Activated CD8-positive, alpha-beta memory T cell treated with anti-CD3 and anti-CD28 coated beads for 48 hours (primary cell): Measurements from ENCODE around the gene CPTP.
A peak's percentile ranks its signal among the peaks of the same experiment; 100 is the strongest.

Source experiments
- DNase-seq, 3 experiments: peaks; one replicate each; pipeline ENCODE4 v3.0.0-alpha.2; 2020; ENCODE audit warnings: low read depth in 2 of 3, low spot score in 2 of 3

Gene CPTP

DNA sequence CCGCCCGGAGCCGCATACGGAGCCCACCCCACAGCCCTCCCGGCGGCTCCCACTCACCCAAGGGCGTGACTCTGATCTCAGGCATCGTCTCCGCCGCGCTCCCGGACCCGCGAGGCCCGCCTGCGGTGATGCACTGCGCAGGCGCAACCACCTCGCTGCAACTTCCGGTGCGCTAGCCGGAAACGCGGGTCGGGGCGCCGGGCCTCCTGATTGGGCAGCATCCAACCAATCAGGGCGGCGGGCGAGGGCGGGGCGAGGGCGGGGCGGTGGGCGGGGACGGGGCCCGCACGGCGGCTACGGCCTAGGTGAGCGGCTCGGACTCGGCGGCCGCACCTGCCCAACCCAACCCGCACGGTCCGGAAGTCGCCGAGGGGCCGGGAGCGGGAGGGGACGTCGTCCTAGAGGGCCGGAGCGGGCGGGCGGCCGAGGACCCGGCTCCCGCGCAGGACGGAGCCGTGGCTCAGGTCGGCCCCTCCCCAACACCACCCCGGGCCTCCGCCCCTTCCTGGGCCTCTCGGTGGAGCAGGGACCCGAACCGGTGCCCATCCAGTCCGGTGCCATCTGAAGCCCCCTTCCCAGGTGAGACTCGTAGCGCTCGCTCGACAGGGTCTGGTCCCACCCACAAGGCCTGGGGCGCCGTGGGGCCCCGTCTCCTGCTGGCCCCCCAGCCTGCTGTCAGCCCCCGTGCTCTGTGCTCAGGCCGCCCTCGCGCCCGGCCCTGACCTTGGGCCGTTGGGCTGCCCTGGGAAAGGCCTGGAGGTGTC is at the start of gene CPTP, which contains the start of gene INTS11:
TSS of gene CPTP (plus strand) at position 279 of the 764 bp plus-strand sequence. CDS start 2,109 bp downstream, outside the sequence.
TSS of gene INTS11 (minus strand) at position 137 of the 764 bp plus-strand sequence. CDS start at position 85, 52 bp downstream.
- DNase-seq: peak; percentile 90 to 96 (median 96)

- DNase-seq: no peak
Measured at GRCh38 chr1:1274931-1275431, 49.6 kb upstream of the CPTP start.

DNA sequence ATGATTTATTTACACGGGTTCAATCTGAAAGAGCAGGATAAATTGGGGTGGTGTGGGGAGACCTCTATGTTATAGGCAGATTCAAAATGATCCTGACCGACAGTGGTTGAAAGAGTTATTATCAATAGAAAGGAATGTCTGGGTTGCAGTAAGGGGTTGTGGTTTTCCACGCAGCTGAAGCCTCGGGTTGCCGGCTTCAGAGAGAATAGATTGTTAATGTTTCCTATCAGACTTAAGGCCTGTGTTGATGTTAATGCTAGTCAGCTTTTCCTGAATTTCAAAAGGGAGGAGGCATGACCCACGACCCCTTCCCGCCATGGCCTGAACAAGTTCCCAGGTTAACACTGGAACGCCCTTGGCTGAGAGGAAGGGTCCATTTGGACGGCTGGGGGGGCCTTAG is 48.8 kb upstream of the CPTP start:
- no peak for DNase-seq

DNA sequence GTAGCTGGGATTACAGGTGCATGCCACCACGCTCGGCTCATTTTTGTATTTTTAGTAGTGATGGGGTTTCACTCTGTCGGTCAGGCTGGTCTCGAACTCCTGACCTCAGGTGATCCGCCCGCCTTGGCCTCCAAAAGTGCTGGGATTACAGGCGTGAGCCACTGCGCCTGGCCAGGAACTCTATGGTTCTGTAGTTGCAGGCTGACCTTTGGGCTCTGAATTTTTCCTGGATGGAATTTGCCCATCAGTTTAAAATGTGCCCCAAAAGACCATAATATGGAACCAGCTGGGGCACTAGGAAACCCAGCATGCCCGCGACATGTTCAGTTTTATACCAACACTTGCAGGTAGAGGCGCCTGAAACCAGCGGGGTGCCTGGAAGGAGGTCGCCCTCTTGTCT is 46.0 kb upstream of the CPTP start:
- DNase-seq: no peak

DNA sequence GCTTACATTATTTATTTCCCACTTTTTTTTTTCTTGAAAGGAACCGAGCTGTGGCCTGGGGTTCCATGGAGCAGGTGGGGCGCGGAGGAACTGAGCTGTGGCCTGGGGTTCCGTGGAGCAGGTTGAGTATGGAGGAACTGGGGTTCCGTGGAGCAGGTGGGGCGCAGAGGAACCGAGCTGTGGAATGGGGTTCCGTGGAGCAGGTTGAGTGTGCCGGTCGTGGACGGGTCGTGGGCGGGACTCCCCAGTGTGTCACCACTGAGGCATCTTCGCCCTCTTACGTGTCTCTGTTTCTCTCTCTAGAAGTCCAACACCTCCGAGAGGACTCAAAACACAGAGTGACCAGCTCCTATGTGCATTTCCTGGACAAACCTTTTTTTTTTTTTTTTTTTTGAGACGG is 45.6 kb upstream of the CPTP start:
- no peak for DNase-seq

DNA sequence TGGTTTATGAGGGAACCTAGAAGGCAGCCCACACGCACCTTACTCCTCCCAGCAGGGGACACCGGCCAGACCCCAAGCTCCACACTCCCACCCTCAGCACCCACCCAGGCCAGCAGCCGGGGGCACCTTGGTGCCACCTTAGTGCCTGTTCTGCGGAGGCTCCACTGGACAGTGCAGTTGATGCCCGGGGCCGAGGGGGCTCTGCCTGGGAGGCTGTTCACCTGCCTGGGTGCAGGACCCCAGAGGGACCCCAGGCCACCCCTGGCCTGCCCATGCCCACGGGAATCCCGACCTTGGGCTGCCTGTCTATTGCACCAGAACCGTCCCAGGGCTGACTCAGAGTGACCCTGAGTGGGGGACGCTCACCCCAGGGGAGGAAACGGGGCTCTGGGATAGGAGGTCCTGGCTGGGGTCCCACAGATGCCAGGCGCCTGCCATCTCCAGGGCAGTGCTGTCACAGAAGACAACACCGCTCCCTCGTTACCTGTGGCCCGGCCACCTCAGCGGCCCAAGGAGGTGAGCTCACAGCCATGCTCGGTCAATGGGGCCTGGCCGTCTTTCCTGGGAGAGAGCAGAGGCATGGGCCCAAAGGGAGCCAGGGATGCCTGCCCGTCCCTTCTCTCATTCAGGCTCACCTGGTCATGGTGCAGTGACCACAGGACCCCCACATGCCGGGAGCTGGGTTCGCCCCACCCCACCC is 43.7 kb upstream of the CPTP start:
- no peak for DNase-seq

GRCh38 chr1:1281533-1282321 is 42.9 kb upstream of the CPTP start:
- DNase-seq: no peak

GRCh38 chr1:1282998-1283397 is 41.6 kb upstream of the CPTP start:
- DNase-seq: no peak

DNA sequence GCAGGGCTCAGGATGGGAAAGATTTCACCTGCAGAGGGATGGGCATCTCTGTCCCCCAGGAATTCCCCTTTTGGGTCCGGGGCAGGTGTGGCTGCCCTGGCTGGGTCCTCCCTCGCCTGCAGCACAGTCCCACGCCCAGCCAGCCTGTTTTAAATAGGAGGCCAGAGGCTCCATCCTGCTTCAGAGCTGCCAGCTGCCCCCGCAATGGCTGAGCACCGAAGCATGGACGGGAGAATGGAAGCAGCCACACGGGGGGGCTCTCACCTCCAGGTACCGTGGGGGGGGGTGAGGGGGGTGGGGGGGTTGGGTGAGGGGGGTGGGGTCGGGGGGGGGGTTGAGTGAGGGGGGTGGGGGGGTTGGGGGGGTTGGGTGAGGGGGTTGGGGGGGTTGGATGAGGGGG is 40.8 kb upstream of the CPTP start:
- no peak for DNase-seq

- no peak for DNase-seq
Measured at GRCh38 chr1:1284221-1285101, 40.1 kb upstream of the CPTP start.

- DNase-seq: no peak
Measured at GRCh38 chr1:1285102-1285571, 39.5 kb upstream of the CPTP start.

DNA sequence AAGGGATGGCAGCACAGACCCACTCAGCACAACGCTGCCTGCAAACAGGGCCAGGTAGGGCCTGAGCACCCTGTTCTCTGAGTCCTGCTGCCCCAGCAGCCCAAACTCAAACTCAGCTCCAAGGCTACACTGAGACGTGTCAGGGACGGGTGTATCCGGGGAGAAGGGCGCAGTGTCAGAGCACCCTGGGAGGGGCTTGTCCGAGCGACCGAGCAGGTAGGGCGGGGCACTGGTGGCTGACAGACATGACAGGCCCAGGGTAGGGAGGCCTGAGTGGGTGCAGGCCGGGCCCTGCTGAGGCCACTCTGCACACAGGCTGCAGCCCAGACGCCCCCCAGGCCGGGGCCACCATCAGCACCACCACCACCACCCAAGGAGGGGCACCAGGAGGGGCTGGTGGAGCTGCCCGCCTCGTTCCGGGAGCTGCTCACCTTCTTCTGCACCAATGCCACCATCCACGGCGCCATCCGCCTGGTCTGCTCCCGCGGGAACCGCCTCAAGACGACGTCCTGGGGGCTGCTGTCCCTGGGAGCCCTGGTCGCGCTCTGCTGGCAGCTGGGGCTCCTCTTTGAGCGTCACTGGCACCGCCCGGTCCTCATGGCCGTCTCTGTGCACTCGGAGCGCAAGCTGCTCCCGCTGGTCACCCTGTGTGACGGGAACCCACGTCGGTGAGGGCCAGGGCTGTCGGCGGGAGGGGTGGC is 38.8 kb upstream of the CPTP start:
- DNase-seq: no peak

DNA sequence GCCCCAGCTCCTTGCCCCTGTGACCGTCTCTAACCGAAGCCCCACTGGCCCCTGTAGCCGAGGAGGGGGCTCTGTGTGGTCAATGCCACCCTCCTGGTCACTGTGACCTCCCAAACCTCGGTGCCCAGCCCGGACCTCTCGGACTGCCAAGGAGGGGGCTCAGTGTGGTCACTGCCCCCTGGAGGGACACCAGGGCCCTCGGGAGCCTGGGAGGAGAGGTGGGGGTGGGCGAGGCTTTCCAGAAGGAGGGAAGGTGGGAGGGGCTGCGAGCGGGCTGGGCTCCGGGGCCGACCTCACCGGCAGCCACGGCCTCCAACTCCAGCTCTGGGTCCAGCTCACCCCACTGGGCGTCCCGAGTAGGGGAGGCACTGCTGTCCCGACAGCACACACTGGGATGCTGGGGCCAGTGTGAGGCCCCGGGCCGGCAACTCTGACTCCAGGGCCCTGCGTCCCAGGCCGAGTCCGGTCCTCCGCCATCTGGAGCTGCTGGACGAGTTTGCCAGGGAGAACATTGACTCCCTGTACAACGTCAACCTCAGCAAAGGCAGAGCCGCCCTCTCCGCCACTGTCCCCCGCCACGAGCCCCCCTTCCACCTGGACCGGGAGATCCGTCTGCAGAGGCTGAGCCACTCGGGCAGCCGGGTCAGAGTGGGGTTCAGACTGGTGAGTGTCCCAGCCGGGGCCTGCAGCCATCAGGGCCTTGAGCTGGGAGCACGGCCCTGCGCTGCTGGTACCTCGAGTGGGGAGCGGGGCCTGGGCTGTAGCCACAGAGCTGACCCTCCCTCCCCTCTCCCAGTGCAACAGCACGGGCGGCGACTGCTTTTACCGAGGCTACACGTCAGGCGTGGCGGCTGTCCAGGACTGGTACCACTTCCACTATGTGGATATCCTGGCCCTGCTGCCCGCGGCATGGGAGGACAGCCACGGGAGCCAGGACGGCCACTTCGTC is 38.0 kb upstream of the CPTP start:
- DNase-seq: no peak

DNA sequence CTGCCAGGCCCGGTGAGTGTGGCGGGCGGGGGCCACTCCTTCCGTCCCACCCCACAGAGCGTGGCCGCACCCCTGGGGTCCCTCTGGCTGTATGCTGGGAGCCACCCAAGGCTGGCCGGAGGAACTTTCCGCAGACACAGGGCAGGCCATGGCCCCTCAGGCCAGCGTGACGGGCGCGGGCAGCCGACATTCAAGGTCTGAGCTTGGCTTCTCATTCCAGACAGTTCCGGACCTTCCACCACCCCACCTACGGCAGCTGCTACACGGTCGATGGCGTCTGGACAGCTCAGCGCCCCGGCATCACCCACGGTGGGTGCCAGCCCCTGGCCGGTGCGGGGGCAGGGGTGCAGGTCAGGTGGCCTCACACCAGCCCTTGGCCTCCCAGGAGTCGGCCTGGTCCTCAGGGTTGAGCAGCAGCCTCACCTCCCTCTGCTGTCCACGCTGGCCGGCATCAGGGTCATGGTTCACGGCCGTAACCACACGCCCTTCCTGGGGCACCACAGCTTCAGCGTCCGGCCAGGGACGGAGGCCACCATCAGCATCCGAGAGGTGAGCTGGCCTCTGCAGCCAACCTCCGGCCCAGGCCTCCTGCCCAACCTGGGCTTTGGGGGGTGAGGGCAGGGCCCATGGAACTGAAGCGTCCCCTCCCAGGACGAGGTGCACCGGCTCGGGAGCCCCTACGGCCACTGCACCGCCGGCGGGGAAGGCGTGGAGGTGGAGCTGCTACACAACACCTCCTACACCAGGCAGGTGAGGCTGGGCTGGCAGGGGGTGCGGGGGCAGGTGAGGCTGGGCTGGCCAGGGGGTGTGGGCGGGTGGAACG is 37.1 kb upstream of the CPTP start:
- DNase-seq: no peak

DNA sequence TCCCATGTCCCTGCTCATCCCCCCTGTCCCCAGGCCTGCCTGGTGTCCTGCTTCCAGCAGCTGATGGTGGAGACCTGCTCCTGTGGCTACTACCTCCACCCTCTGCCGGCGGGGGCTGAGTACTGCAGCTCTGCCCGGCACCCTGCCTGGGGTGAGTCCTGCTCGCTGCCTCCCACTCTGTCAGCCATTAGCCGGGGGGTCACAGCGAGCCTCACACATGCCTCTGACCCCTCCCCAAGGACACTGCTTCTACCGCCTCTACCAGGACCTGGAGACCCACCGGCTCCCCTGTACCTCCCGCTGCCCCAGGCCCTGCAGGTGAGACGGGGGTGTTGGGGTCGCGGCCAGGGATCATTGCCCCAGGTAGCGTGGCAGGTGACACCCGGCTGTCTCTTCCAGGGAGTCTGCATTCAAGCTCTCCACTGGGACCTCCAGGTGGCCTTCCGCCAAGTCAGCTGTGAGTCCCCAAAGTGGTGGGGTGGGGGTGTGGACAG is 34.3 kb upstream of the CPTP start:
- no peak for DNase-seq

- no peak for DNase-seq
Measured at GRCh38 chr1:1291023-1291528, 33.5 kb upstream of the CPTP start.
